HG02938 (cell line): ENCODE results near the gene ANO9.

Experiments
- ATAC-seq: cut with Tn5 transposase; IDR thresholded peaks from one replicate; pipeline ENCODE4 v1.9.1; 2021; ENCODE audit warnings: mild to moderate bottlenecking, moderate library complexity; ENCODE audit not compliant: unreplicated experiment

The ANO9 gene

GRCh38 chr11:372809-373715, 68.7 kb downstream of the ANO9 start:
- no peak for ATAC-seq

GRCh38 chr11:371716-372590, 69.9 kb downstream of the ANO9 start:
- no peak for ATAC-seq

GRCh38 chr11:371051-371450, 70.8 kb downstream of the ANO9 start:
- ATAC-seq = no peak

GRCh38 chr11:370070-370941, 71.5 kb downstream of the ANO9 start:
- ATAC-seq = no peak

- no peak for ATAC-seq
These were observed 72.3 kb downstream of the ANO9 start, which contains the start of gene B4GALNT4 for GRCh38 chr11:369336-370018. B4GALNT4 (plus strand) TSS chr11:369499; CDS start chr11:369804, 305 bp downstream.

- ATAC-seq = no peak
These were observed 73.1 kb downstream of the ANO9 start for GRCh38 chr11:368414-369335.

- no peak for ATAC-seq
These were observed 73.8 kb downstream of the ANO9 start for GRCh38 chr11:367956-368413.
